IPS DF 4.7 (cell line): ENCODE data around the gene ZBTB49.
"Not testable (repeated sequence)": the region's sequence is repeated elsewhere in the genome, so short reads cannot be mapped to it uniquely, and the experiment has no call there.

ENCODE experiments used
- DNase-seq: peaks from one replicate; pipeline ENCODE4 v3.0.0-alpha.2; 2013; ENCODE audit warnings: low spot score; ENCODE audit errors: extremely low read depth

Gene ZBTB49

DNA sequence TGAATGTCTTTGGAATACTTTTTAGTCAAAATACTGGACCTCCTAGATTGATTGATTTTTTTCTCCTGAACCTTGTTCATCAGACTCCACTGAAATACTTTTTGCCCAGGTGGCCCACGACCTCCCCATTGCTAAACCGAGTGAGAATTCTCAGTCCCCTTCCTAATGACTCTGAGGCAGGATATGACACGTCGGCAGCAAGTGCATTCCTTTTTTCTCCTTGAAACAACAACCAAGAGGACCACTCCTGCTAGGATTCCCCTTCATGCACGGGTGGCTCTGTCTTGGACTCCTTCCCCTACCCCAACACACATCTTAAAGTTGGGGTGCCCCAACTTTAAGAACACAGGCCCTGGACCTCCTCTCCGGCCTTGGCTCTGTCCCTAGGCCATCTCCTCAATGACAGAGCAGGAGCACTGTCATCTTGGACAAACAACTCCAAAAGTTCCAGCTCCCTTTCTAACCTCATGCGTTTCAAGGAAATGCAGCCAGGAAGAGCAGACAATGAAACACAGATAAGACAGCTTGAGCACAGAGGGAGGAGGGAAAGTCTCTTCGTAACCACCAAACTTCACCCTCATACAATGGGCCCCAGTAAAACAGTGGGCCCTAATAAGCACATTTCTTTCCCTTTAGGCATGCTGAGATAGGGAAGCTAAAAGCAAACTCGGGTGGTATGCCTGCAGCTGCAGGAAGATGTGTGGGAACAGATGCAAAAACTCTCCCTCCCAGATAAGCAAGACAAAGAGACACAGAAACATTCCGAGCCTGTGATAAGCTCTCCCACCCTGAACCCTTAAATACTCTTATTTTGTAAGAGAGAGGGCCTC lies 33.9 kb downstream of the ZBTB49 start:
- no peak for DNase-seq

GRCh38 chr4:4325321-4325720 lies 35.3 kb downstream of the ZBTB49 start:
- DNase-seq: no peak

DNA sequence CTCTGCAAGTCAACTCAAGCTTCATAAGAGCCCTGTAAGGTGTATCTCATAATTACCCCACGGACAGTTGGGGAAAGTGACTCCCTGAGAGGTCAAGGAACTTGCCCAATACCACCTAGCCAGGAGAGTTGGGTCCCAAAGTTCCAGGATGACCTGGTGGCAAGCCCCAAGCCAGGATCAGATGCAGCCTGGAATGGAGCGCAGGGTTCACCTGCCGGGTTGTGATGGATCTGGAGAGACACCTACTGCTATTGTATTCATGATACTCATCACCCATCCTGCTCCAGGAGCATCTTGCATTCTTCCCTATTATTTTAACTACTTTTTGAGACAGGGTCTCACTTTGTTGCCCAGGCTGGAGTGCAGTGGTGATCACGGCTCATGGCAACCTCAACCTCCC lies 36.1 kb downstream of the ZBTB49 start:
- DNase-seq: no peak

GRCh38 chr4:4327652-4328121 lies 37.6 kb downstream of the ZBTB49 start:
- DNase-seq: peak; percentile 66

- no peak for DNase-seq
These were observed 38.2 kb downstream of the ZBTB49 start for GRCh38 chr4:4328206-4328605.

DNA sequence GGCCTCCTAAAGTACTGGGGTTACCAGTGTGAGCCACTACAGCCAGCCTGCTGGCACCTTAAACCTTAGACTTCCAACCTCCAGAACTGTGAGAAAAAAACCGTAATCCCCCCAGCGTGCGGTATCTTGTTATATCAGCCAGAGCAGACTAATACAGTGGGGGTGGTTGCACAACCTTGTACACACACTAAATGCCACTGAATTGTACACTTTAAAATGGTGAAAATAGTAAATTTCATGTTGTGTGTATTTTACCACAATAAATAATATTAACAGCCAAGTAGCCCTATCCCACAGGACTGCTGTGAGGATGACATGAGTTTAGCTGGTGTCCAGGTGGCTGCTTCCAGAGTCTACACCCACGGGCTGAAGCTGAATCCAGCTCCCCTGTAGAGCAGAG lies 38.8 kb downstream of the ZBTB49 start:
- no peak for DNase-seq

DNA sequence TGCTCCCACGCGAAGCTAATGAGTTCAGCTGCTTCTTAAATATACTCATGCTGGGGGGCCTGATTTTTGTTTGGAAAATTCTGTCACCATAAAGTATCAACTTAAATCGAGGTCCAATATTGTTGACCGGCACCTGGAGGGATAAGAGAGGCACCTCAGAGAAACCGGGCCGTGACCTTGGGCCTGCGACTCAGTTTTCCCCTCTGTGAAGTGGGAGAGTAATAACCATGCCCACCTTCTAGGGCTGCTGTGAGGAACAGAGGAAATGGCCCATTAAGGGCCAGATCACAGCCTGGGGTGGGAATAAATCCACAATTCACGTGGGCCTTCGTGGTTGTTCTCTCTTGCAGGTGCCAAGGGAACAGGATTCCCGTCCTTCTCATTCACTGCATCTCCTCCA lies 39.4 kb downstream of the ZBTB49 start:
- DNase-seq: no peak

GRCh38 chr4:4330794-4331193 lies 40.7 kb downstream of the ZBTB49 start:
- DNase-seq: no peak

DNA sequence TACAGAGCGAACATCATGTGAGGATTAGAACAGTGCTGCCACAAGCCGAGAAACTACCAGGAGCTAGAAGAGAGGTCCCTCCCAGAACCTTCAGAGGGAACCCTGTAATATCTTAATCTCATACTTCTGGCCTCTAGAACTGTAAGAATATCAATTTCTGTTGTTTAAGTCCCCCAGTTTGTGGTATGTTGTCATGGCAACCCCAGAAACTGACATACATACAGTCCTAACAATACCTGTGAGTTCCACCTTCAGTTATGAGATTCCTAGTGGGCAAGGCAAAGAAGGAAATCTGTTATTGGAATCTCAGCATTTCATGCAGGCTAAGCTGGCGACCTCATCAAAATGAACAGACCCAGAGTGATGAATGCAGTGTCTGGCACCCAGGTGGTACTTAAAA lies 42.5 kb downstream of the ZBTB49 start:
- DNase-seq: no peak

DNA sequence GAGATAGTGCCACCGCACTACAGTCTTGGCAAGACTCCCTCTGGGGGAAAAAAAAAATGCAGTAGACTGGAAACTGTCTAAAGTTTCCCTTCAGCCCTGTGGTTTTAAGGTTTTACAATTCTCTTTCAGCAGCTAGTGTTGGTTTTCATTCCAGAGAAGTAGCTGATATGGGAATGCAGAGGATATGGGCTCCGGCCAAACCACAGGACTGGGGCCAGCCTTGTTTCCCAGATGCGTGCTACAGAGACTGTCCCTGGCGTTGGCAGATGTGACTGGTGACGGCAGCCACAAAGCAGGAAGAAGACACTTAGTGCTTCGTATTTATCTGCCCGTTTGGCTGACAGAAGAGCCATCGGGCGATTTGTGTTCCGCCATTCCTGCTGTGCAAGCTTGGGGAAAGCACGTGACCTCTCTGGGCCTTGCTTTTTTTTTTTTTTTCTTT lies 43.2 kb downstream of the ZBTB49 start:
- DNase-seq: no peak

- peak; percentile 33 for DNase-seq
These were observed 44.9 kb downstream of the ZBTB49 start for GRCh38 chr4:4334798-4335520.

GRCh38 chr4:4338210-4339001 lies 48.4 kb downstream of the ZBTB49 start:
- DNase-seq: no peak

- no peak for DNase-seq
These were observed 49.5 kb downstream of the ZBTB49 start for GRCh38 chr4:4339504-4340085.

DNA sequence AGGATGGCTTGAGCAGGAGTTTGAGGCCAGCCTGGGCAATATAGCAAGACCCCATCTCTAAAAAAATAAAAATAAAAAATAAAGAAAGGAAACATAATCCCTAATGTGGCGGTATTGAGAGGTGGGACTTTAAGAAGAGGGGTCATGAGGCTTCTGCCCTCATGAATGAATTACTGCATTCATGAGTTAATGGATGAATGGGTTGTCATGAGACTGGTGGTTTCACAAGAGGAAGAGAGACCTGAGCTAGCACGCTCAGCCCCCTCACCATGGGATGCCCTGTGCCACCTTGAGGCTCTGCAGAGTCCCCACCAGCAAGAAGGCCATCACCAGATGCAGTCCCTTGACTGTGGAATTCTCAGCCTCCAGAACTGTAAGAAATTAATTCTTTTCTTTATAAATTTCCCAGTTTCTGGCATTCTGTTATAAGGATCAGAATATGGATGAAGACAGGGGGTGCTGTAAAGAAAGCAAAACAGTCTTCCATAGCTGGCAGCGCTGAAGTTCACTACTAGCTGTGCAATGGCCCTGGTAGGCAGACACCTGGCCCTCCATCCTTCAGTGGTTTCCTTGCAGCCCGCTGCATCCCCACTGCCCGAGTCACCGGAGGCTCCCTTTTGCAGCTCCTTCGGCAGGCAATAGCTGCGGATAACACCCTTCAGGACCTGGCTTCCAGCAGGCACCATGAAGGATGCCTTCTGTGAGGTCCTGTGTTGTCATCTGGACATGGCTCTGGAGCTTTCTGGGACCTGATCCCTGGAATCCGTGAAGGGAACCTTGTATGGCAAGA lies 52.0 kb downstream of the ZBTB49 start:
- DNase-seq: no peak

DNA sequence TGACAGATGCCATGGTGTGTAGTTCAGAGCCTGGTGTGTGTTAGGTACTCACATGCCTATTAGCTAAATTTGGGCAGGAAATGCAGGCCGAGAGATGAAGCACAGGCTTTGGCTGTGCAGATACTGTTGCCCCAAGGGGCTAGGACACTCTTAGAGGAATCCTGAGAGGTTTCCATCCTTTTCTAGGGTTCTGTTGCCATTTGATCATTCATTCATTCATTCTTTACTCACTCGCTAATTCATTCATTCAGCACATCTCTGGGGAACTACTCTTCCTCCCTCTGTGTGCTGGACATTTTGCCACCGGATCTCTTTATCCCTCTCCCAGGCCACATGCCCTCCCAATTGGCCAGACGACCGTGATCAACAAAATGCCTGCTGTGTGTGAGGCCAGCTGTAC lies 53.0 kb downstream of the ZBTB49 start:
- DNase-seq: no peak

DNA sequence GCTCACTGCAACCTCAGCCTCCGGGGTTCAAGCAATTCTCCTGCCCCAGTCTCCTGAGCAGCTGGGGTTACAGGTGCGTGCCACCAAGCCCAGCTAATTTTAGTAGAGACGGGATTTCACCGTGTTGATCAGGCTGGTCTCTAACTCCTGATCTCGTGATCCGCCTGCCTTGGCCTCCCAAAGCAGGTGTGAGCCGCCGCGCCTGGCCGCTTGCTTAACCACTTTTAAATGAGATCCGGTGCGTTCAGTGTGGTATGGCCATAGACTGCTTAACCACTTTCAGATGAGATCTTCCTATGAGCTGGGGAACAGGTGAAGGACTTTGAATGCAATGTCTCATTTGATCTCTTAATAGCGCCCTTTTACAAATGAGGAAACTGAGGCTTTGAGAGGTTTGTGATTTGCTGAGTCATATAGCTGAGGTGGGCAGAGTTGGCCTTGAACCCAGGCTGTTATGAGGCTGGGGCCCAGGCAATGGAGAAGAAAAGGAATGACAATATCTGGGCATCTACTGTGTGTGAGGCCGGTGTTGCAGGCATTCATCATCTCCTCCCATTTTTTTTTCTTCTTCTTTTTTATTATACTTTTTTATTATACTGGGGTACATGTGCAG lies 55.0 kb downstream of the ZBTB49 start:
- DNase-seq: no peak

GRCh38 chr4:4347585-4347984 lies 57.5 kb downstream of the ZBTB49 start:
- DNase-seq: no peak

DNA sequence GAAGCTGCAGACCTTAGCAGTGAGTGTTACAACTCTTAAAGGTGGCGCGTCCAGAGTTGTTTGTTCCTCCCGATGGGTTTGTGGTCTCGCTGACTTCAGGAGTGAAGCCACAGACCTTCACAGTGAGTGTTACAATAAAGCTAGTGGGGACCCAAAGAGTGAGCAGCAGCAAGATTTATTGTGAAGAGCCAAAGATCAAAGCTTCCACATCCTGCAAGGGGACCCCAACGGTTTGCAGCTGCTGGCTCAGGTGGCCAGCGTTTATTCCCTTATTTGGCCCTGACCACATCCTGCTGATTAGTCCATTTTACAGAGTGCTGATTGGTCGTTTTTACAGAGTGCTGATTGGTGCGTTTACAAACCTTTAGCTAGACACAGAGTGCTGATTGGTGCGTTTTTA lies 58.5 kb downstream of the ZBTB49 start:
- DNase-seq: not testable (repeated sequence)

DNA sequence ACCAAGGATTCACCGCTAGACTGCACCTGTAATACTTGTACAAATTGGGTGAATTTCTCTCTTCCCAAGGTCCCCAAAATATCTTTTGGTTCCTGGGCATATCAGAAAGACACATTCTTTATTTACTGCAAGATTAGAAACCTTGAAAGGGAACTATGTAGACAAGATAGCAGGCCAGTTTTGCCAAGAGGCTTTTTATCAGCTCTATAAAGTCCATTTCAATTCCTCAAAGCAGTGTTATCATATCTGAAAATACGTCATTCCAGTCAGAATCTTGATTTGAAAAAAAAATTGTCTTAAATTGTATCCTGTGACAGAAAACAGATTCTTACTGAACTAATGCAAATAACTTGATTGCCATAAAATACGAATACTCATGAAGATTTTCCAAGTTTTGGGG lies 59.8 kb downstream of the ZBTB49 start:
- no peak for DNase-seq

- DNase-seq: no peak
These were observed 60.9 kb downstream of the ZBTB49 start for GRCh38 chr4:4350909-4351308.
